HG03280 (cell line): ENCODE measurements around the gene HIGD1C.
"Not testable (repeated sequence)": the region's sequence is repeated elsewhere in the genome, so short reads cannot be mapped to it uniquely, and the experiment has no call there.

Experiments
- ATAC-seq: cut with Tn5 transposase; IDR thresholded peaks from one replicate; pipeline ENCODE4 v1.9.1; 2021; ENCODE audit warnings: mild to moderate bottlenecking, moderate library complexity; ENCODE audit not compliant: unreplicated experiment

Gene HIGD1C

DNA sequence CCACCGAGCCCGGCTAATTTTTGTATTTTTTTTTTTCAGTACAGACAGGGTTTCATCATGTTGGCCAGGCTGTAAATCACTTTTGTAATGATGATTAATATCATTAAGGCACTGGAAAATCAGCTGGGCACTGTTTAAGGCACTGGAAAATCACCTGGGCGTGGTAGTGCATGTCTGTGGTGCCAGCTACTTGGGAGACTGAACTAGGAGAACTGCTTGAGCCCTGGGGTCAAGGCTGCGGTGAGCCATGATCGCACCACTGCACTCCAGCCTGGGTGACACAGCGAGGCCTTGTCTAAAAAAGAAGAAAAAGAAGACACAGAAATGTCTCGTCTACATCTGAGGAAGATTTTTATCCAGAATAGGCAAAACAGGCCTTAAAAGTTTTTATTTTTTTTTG lies 61.1 kb downstream of the HIGD1C start:
- ATAC-seq, result no peak

DNA sequence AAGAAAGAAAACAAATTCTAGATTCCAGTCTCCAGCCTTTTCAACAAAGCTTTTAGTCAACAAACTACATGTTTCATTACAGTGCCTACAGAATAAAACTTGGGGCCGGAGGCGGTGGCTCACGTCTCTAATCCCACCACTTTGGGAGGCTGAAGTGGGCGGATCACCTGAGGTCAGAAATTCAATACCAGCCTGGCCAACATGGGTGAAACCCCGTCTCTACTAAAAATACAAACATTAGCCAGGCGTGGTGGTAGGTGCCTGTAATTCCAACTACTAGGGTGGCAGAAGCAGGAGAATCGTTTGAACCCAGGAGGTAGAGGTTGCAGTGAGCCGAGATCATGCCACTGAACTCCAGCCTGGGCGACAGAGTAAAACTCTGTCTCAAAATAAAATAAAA lies 62.1 kb downstream of the HIGD1C start:
- ATAC-seq, result not testable (repeated sequence)

DNA sequence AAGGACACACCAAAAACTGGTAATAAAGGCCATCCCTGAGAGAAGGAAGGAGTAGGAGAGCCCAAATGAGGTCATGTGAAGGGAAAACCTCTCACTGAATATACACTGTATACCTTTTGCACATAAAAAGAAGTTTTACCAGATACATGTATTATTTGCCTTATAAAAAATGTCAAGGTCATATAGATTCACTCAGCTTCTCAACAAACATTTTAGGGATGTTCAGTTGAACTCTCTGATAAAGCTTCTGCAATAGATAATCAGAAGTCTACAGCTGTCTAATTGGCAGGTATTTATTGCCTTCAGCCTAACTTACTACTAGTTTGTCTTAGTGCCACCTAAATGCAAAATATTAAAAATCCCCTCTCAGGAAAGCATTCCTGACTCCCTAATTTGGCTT lies 65.1 kb downstream of the HIGD1C start:
- no peak for ATAC-seq

- ATAC-seq, result no peak
Measured at GRCh38 chr12:51018956-51019355, 66.6 kb downstream of the HIGD1C start.

- ATAC-seq, result no peak
Measured at GRCh38 chr12:51019927-51020326, 67.6 kb downstream of the HIGD1C start.
